Ammon's horn (tissue), 1 donor: Measurements from ENCODE around the gene ALAD.
A peak's percentile ranks its signal among the peaks of the same experiment; 100 is the strongest.
"Not testable (repeated sequence)": the region's sequence is repeated elsewhere in the genome, so short reads cannot be mapped to it uniquely, and the experiment has no call there.

ENCODE experiments used
- DNase-seq: peaks from one replicate; pipeline ENCODE4 v3.0.0-alpha.2; 2016; ENCODE audit warnings: low spot score

ALAD gene

DNA sequence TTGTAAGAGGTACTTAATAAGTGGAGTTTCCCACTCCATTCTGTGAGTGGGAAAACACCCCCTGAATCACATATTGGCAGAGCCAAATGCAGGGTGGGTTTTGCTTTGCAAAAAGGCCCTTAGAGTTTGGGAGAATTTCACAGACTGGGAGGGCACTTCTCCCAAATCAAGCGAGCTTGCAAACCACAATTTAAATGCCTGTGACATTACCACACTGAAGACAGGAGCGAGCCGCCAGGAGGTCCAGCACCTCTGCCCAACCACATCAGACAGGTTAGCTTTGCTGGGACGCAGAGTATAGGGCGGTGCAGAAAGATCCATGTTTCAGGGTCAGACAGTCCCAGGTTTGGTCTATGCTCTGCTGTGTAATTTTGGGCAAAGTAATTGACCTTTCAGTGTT, 2.3 kb downstream of the ALAD start:
- no peak for DNase-seq

DNA sequence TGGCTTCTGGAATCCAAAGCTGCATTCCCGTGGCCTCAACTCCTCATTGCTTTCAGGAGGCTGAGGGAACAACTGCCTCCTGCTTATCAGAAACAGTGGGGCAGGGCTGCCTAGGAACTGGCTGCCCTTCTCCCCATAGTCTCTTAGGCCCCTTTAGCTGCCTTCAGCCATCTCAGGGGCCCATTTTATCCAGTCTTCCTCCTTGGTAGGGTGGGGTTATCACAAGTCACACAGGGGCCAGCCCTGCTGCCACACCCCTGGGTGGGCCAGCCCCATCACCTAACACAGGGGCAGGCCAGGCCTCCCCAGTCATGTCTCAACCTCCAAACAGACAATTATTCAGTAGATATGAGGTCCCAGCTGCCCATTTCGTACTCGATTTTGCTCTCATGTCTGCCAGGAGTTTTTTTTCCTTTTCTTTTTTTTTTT, 3.9 kb downstream of the ALAD start:
- no peak for DNase-seq

DNA sequence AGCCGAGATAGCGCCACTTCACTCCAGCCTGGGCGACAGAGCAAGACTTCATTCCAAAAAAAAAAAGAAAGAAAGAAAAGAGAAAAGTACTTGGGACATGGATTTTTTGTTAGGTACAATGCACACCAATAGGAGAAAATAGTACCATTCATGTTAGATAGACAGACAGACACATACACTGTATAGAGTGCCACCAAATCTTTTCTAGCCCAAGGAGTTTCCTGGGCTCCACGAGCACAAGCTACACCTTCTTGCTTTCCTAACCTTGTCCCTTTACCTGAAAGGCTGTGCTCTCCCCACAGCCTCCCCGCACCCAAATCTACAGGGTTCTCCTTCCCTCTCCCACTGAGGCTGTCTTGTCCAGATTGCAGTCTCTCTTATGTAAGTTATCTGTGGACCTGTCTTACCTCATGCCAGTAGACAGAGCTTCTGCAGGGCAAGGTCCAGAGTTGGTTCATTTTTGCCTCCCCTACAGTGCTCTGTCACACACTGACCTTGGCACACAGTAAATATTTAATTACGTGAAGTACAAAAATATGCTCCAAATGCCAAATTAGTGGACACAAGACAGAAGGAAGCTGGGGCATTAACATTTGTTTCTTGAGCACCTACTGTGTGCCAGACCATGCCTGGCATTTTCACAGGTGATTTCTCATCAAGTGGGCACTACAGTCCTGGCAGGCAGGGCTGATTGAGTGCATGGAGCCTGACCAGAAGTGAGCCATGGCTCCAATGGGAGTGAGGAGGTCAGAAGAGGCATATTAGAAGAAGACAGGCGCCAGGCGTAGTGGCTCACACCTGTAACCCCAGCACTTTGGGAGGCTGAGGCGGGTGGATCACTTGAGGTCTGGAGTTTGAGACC, 5.9 kb downstream of the ALAD start:
- no peak for DNase-seq

DNA sequence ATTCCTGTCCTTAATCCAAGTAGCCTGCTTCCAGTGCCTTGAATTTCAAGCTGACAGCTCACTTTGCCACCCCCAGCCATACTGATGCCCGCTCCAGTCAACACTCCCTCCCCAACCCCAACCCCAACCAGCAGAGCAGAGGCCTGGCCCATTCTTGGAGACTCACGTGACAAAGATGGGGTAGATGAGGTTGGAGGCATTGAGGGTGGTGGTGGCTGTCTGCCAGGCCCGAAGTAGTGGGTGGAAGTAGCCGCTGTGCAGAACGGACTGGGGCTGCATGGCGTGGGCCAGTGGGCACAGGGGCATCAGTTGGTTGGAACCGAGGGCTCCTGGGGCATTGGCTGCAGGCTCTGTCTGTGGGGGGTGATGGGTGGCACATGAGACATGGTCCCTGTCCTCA, 7.8 kb downstream of the ALAD start:
- DNase-seq = peak; percentile 53

DNA sequence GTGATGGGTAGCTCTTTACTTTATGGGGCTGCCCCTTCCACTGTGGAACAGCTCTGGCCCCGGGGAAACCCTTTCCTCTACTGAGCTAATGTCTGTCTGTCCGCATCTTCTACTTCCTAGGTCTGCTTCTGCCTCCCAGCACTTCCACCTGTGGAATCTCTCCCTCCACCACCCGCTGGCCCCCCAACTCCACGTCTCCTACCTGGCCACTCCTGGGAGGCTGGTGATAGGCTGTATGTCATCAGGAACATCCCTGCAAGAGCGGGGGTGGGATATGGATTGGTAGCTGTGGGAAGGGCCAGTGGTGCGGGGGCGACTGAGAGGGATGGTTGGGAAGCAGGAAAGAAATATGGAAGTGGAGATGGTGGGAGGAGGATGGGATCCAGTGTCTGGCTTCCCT, 9.2 kb downstream of the ALAD start:
- no peak for DNase-seq

DNA sequence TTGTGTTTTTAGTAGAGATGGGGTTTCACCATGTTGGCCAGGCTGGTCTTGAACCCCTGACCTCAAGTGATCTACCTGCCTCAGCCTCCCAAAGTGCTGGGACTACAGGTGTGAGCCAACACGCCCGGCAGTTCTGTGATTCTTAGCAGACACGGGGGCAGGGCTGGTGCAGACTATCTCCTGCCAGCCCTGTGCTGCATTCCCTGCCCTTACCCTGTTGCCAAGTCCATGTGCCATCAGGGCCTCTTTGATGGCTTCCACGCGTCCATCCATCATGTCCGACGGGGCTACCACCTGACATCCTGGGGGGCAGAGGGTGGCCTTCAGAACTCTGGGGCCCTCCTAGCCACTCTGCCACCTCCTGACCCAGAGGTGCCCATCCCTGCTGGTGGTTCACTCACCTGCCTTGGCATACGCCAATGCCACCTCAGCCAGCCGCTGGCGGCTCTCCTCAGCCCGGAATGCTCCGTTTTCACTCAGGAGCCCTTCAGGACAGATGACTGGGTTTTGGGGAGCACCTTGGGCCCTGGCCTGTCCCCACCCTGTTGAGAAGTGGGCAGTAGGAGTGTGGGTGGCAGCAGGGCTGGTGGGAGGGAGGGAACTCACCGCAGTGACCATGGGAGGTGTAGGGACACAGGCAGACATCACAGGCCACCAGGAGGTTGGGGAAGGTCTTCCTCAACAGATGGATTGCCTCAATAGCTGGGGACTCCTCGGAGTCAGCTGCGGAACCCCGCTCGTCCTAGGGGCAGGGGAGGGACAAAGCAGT, 10.7 kb downstream of the ALAD start:
- DNase-seq = no peak

DNA sequence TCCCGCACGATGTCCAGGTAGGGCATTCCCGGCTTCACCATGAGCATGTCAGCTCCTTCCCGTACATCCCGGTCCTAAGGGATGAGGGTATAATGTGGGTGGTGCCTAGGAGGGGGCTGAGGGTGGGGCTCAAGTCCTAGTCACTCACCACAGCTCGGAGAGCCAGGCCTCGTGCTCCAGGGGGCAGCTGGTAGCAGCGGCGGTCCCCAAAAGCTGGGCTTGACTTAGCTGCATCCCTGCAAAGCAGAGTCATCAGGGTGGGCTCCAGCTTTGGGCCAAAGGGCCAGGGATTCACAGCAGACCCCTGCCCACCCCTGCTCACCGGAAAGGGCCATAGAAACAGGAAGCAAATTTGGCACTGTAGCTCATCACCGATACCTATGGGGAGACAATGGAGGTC, 11.6 kb downstream of the ALAD start:
- DNase-seq = no peak

DNA sequence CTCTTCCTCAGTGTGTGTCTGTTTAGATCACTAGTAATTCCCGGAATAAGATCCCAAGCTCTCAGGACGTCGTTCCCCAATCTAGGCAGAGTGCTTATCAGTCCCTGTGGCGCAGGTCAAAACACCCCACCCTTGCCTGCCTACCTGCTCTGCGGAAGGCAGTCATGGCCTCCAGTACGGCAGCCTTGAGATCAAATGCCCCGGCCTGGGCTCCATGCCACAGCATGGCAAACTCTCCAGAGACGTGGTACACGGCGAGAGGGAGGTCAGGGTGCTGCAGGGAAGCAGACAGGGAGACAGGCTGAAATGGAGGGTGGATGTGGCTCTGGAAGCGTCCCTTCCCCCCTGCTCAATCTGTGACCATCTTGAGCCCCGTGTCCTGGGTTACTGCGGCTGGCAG, 12.3 kb downstream of the ALAD start:
- no peak for DNase-seq

DNA sequence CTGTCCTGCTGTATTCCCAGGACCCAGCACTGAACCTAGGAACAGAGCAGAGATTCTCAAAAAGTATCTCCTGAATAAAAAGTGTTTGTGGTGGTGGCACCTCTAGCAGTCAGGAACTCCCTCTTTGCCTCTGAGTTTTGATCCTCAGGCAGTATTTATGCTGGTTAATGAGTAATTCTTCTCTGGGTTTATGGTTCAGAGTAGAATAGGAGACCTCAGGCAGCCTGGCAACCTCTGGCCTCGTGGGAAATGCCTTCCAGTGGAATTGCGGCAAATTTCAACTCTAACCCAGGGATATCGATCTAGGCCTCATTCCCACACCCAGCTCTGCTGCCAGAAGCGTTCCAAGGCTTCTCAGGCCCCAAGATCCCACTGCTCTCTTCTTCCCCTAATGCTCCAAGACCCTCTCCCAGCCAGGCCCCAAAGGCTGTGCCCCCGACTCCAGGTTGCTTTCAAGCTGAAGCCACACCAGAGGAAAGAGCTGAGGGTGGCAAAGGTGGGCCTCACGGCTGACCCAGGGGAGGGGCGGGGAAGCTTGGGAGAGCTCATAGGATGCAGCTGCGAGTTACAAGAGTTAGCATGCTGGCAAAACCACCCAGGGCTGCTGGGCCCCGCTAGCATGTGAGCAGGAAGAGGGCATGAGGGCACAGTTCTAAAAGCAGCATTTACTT, 13.4 kb downstream of the ALAD start:
- DNase-seq = no peak

DNA sequence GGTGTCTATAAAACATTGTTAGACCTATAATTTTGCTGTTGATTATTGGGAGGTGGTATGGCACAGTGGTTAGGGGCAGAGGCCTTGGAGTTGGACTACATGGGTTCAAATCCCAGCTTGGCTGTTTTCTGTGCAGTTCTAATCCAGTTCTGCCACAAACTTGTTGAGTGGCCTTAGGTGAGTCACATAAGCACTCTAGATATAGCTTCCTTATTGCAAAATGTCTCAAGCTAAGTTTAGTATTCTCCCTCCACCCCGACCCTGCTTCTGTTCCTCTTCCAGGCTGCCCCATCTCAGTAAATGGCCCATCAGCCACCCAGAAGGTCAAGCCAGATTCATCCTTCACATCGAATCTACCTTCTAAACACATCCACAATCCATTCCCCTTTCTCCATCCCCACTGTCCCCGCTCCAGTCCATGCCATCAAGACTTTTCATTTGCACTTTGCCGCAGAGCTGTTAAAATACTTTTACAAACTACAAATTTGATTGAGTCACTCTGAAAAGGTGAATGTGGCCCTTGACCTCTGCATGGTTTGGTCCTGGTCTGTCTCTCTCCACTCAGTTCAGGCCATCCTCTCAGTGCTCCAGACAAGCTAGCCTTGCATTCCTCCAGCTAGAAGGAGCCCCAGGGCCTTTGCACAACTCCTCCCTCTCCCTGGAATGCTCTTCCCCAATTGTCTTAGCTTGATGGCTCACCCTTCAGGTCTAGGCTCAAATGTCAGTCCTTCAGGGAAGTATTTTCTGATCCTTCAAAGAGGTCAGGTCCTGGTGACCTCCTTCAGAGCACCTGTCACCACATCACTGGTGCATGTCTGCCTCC, 14.3 kb downstream of the ALAD start:
- DNase-seq = no peak

DNA sequence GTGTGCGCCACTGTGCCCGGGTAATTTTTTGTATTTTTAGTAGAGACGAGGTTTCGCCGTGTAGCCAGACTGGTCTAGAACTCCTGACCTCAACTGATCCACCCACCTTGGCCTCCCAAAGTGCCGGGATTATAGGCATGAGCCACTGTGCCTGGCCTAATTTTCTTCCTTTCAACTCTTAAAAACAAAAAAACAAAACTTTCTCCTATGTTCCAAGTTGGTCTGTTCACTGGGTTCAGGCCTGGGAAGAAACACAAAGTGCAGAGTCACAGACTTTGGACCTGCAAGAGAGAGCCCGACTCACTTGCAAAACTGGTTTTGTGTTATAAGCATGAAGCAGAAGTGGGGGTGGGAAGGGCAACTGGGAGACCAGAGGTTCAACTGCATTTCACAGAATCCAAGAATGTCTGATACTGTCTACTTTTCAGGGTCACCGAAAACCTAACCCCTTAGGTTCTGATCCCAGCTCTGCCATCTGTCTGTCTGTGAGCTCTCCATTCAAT, 19.1 kb downstream of the ALAD start:
- DNase-seq = no peak

DNA sequence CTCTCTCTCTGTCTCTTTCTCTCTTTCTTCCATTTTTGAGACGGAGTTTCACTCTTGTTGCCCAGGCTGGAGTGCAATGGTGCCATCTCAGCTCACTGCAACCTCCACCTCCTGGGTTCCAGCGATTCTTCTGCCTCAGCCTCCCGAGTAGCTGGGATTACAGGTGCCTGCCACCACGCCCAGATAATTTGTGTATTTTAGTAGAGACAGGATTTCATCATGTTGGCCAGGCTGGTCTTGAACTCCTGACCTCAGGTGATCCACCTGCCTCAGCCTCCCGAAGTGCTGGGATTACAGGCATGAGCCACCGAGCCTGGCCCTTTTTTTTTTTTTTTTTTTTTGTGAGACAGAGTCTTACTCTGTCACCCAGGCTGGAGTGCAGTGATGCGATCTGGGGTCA, 19.6 kb downstream of the ALAD start:
- DNase-seq = not testable (repeated sequence)

DNA sequence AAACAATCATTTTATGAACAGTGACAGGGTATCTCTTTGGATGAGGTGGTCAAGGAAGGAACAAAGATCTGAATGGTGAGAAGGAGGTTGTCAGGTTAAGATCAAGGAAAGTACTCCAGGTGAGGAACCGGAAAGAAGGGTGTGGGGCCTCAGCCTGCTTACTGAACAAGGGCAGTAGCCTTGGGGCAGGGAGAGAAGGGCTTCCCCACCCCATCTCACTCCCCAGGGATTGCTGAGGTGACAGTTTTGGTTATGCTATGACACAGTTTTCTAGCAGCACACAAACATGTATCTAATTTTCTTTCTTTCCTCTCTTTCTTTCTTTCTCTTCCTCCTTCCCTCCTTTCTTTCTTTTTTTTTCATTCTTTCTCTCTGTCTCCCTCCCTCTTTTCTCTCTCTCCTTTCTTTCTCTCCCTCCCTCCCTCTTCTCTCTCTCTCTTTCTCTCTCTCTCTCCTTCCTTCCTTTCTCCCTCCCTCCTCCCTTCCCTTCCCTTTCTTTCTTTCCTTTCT, 20.2 kb downstream of the ALAD start:
- no peak for DNase-seq

DNA sequence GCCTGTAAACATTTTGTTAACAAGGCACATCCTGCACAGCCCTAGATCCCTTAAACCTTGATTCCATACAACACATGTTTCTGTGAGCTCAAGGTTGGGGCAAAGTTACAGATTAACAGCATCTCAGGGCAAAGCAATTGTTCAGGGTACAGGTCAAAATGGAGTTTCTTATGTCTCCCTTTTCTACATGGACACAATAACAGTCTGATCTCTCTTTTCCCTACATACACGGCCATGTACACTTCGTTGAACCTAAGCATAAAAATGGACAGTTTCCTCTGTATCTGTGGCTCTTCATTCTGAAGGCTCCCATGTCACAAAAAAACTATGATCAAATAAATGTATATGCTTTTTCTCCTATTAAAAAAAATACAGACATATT, 21.3 kb downstream of the ALAD start:
- DNase-seq = not testable (repeated sequence)

DNA sequence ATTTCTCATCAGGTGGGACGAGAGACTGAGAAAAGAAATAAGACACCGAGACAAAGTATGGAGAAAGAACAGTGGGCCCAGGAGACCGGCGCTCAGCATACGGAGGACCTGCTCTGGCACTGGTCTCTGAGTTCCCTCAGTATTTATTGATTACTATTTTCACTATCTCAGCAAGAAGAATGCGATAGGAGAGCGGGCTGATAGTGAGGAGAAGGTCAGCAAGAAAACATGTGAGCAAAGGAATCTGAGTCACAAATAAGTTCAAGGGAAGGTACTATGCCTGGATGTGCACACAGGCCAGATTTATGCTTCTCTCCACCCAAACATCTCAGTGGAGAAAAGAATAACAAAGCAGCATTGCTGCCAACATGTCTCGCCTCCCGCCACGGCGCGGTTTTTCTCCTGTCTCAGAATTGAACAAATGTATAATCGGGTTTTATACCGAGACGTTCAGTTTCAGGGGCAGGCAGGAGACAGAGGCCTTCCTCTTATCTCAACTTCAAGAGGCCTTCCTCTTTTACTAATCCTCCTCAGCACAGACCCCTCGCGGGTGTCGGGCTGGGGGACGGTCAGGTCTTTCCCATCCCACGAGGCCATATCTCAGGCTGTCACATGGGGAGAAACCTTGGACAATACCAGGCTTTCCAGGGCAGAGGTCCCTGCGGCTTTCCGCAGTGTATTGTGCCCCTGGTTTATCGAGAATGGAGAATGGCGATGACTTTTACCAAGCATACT, 21.8 kb downstream of the ALAD start:
- not testable (repeated sequence) for DNase-seq

DNA sequence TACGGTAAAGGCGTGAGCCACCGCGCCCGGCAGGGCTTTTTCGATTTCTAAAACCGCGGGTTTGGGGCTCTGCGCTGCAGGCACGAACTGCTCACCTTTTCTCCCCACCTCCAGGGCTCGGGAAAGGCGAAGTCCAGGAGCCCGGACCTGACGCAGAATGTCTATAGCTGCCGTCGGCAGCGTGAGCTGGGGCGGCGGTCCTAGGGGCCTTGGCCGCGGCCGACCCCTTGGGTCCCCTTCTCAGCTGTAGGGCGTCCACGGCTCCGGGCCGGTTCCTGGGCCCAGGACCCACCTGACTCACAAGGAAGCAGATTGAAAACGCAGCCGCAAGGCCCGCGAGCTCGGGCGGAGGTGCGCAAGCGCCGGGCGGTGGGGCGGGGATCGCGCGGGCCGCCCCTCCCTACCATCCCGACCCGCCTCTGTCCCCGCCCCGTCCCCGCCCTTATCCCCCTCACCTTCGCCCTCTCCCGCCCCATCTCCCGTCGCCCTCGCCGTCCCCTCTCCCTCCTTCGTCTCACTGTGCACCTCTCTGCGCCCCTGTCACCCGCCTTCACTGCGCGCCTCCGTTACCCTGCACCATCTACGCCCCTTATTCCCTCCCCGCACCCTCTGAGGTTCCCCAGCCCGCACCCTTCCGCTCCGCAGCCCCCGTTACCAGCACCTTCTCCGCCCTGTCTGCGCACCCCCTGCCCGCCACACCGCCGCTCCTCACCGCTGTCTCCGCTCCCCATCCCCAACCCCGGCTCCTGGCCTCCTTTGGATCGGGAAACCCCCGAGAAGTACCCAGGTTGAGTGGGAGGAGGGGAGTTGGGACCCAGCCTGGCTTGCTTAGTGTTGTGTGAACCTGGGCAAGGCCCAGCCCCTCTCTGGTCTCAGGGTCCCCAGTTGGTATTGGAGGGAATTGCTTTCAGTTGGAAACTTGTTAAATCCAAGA, 24.2 kb downstream of the ALAD start, which contains the start of gene HDHD3:
HDHD3 (minus strand) TSS at position 353 of the 934 bp plus-strand sequence. CDS start 2,632 bp downstream, outside the sequence.
- peak; percentile 84 for DNase-seq

DNA sequence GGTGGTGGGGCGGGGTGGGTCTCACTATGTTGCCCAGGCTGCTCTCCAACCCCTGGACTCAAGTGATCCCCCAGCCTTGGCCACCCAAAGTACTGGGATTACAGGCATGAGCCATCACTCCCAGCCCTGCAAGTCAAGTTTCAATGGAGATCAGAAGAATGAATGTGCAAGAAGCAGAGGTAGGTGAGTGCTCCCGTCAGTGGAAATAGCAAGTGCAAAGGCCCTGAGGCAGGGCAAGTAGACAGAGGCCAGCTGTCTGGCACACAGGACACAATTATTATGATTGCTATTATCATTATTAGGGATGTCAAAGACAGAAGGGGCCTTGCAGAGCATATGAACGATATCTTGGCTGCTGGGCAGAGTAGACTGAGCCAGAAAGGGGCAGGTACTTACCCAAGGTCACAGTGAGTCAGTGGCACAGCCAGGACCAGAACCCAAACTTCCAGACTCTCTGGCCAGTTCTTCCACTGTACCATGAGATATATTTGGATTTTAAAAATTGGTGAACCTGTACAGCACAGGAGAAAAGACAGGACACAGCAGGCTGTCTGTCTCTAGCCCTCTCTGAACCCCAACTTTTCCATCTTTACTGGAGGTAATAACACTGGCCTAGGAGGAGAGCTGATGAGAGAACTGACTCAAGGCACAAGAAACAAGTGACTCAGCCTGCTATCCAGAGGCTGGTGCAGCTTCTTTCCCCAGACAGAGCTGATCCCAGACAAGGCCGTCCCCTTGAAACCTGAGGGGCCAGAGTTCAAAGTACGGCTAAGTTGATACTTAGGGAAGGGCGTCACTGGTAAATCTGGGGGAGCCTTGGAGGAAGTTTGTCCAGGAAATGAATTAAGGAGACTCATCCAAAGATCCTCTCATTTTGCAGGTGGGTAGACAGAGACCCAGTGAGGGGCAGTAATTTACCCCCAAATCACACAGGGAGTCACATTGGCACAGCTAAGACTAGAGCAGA, 25.7 kb downstream of the ALAD start:
- no peak for DNase-seq

DNA sequence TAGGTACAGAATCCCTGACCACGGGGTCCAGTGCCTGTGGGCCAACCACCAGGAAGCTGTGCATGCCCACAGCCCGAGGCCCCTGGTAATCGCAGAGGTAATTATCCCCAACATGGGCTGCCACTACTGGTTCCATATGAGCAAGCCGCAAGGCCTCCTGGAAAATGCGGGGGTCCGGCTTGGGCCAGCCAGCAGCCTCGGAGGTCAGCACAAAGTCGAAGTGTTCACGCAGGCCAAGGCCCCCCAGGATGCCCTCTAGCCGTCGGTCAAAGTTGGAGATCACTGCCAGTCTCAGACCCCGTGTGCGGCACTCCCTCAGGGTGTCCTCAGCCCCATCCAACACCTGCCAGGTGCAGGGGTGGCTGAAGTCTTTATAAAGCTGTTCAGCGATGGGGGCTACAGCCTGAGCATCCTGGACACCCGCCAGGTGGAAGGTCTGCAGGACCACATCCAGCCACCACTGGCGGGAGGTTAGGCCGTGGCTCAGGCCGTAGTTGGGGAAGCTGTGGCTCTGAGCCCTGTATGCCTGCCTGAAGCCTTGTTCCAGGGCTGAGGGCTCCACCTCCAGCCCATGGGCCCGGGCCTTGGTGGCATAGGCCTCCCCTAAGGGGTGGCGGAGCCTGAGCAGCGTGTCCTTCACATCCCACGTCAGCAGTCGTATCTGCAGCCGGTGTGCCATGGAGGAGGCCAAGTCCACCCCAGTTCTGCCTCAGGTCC, 27.2 kb downstream of the ALAD start:
- no peak for DNase-seq
